NAMALWA (cell line): ENCODE data around the gene SP3.
"Not testable (repeated sequence)": the region's sequence is repeated elsewhere in the genome, so short reads cannot be mapped to it uniquely, and the experiment has no call there.

Experiments
- DNase-seq: peaks from one replicate; pipeline ENCODE4 v3.0.0-alpha.2; 2015; ENCODE audit warnings: low spot score

SP3 gene

DNA sequence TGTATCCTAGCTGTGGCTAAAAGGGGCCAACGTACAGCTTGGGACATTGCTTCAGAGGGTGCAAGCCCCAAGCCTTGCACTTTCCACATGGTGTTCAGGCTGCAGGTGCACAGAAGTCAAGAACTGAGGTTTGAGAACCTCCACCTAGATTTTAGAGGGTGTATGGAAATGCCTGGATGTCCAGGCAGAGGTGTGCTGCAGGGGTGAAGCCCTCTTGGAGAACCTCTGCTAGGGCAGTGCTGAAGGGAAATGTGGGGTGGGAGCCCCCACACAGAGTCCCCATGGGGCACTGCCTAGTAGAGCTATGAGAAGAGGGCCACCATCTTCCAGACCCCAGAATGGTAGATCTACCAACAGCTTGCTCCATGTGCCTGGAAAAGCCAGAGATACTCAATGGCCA, 75.7 kb downstream of the SP3 start:
- not testable (repeated sequence) for DNase-seq

GRCh38 chr2:173886613-173887012, 78.6 kb downstream of the SP3 start:
- DNase-seq = no peak

DNA sequence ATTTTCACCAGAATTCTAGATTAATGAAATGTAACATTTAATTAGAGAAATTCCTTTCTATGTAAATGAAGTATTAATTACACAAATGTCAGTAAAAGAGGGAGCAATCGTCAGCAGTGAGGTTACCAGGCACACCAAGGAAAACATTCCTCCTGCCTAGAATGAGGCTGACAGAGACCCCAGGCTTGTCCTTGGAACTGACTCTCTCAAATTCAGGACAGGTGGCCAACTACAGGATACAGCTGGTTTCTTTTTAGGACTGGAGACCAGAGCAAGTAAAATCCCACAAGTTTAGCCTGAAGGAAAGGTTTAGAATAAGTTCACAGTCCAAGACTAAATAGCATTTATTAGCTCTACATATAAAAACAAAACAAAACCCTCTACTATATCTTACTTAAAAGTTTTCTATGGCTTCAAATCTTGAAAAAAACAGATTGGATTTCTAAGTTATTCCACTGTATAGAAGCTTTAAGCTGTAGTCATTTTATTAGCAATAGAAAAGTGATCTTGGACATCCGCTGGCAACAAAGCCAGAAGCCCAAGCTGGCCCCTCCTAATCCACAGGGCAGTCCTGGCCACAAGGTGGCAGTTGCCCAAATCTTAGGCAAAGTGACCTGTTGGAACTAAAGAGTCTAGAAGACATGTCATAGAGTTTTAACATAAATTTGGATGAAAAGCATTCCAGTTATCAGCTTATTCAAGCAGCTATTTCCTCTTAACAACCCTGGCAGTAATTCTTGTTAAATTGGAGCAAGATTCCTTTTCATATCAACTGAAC, 81.0 kb downstream of the SP3 start:
- peak; percentile 41 for DNase-seq

GRCh38 chr2:173881886-173882285, 83.3 kb downstream of the SP3 start:
- DNase-seq = no peak

DNA sequence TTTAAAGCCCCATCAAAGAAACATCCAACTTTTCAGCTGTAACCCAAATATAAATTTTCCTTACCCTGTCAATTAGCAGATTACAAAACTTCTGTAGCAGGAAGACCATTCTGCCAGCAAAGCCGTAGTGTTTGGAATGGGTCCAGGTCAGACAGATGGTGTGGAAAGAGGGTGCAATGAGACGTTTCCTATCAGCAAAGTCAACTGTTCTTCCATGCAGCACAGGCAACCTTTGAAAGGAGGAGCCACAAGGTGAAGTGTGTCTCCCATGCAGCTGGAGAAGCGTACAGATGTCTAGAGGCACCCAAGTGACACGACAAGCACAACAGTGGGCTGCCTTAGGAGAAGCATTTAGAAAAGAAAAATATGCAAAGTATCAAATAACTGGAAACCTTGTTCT, 83.7 kb downstream of the SP3 start:
- DNase-seq = peak; percentile 55

GRCh38 chr2:173880561-173880960, 84.6 kb downstream of the SP3 start:
- no peak for DNase-seq

DNA sequence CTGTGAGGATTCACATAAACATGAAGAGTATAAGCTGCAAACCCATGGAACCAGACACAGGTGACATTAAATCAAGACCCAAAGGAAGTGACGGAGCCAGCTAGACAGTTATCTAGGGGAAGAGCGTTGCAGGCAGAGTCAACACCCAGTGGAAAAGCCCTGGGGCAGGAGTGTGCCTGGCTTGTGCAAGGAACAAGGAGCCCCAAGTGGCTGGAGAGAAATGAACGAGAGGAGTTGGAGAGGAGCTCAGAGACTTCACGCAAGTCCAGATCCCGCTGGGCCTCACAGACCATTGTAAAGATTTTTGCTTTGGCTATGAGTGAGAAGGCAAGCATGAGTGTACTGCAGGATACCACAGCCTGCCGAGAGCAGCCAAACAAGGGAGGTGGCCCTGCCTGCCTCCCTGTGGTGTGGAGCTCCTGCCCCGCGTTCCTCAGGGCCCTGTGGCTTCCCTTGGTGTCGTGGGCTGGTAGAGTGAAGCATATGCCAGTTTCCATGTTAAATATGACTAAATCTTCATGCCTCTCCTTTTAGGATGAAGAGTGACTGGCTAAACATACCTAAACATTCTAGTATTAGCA, 88.2 kb downstream of the SP3 start:
- DNase-seq = no peak

DNA sequence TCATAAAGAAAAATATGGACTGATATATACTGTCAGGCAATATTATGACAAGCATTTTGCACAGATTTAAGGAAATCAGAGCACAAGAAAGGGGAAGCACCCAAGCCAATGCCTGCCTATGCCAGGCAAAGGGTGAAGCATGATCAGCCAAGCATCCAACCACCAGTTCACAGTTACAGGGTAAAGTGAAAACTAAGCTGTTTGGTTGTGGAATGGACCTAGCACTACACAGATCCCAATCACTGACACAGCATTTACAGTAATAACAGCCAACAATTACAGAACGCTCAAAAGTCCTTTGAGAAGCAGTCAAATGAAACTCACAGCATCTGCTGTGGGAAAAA, 90.3 kb downstream of the SP3 start:
- peak; percentile 92 for DNase-seq

GRCh38 chr2:173874003-173874893, 90.9 kb downstream of the SP3 start:
- peak; percentile 51 for DNase-seq

DNA sequence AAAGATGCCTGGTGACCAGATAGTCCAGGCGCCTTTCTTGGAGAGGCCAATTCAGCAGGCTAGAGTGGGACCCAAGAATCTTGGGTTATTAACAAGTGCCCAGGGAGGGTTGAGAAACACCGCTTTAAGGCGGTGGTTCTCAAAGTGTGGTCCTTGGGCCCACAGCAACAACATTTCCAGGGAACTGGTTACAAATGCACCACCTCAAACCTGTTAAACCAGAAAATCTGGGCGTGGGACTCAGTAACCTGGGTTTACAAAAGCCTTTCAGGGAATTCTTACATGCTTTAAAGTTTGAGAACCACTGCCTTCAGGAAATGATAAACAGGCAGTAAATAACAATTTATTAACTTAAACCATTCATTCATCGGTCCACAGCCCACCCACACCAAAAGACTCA, 92.5 kb downstream of the SP3 start:
- no peak for DNase-seq

GRCh38 chr2:173869244-173870229, 95.6 kb downstream of the SP3 start:
- DNase-seq = no peak

DNA sequence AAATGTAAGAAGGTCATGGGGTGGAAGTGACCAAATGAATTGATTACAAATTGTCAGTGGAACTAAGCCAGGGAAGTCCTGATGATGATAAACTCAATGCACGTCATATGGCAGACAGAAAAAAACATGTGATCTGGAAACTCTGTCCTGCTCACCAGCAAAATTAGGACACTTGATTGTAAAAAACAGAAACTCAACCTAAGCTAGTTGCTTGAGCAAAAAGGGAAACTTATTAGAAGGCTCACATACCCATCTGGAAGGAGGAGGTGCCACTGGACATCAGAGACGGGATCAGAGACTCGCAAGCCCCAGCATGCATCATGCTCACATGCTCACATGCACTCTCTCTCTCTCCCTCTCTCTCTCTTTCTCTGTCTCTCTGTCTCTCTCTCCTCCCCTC, 96.8 kb downstream of the SP3 start:
- no peak for DNase-seq

DNA sequence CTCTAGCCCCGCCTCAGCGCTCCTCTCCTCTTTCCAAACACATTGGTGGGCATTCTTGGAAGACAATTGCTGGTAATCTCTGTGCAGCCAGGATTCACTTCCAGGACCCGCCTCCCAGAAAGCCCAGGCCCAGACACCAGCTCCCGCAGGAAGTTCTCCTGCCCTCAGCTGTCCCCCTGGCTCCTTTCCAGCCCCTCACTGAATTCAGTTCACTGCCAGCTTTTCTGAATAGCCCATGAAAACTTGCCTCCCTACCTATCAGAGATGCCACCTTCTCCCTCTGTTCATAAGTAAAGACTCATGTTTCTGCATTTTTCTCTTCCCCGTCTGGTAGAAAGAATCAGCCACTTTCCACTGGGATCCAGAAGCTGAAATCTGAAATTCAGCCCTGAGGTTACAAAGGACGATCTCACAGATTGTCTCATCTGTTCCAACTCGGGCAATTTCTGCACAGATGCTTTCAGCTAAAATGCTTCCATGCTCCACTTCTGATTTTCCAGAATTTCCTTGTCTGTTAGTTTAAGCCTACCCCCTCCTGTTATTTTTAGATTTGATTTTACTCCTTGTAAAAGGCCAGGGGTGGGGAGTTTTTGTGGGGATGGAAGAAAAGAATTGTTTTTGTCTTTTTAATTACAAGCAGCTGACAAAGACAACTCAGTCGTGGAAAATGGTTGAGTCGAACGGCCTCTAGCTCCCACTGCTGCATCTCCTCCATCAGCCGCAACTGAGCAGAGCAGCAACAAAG, 98.1 kb downstream of the SP3 start:
- DNase-seq = no peak

DNA sequence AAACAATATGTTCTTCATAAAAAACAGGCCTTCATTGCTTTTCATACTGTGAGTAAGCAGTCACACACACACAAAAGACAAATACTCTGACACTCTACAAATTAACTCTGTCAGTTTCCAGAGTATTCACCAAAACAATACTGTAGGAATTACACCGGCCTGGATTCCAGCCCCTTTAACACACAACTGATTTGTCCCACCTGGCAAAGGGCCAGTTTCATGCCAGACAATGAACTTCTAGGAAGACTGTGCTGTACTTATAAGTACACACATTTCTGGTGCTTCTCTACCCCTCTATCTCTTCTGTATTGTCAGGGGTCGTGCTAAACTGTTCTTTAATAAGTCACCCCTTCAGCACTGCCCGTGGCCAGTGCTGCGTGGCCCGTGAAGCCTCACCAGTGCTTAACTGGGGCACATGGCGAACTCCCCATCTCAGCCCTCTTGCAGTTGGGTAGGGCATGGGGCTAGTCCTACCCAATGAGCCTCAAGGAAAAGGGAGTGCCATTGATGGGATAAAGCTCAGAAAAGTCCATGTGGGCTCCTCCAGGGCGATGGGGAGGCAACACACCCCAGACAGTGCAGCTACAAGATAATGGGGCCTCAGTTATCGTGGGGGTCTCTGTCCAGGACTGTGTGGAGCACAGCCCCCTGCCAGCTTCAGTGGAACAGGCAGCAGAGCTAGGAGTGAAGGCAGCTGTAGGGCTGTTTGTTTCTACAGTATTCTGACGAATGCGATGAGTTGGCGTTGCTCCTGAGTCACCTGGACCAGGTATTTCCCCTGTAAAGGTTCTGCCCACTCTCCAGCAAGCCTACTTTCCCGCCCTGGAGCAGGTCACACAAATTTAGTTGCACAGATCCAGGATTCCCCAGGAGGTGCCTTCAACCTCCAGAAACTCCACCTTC, 99.0 kb downstream of the SP3 start:
- DNase-seq = no peak

- no peak for DNase-seq
These were observed 102.5 kb downstream of the SP3 start for GRCh38 chr2:173862612-173863217.

- DNase-seq = no peak
These were observed 104.6 kb downstream of the SP3 start for GRCh38 chr2:173860566-173860965.

- no peak for DNase-seq
These were observed 105.1 kb downstream of the SP3 start for GRCh38 chr2:173860082-173860481.

DNA sequence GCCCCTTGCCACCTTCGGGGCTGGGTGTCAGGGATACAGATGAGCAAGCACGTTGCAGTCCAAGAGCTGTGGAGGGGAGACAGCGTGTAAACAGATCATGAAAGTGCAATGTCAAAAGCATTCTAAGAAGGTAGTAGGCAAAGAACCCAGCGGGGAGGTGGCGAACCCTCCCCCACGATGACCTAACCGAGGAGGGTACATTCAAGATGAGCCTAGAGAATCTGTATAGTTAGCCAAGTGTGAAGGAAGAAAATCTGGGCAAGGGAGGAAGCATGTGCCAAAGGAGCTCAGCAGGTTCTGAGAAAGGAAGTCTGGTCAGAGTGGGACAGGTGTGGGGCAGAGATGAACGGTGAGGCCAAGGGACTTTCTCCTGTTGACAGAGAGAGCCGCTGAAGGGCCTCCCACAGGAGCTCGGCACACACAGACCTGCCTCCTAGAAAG, 106.9 kb downstream of the SP3 start:
- DNase-seq = no peak
